ENCODE results near the gene RARRES1. TPM values are rescaled to one million over a fixed set of nuclear protein-coding genes. Genes with fewer than 3 reads are reported as not detected.

RARRES1 gene
- total RNA-seq, 1 donor from 2014 or later: 1.3 TPM

Other genes with a start within 250 kb of the RARRES1 start
- gene MLF1, start 161.3 kb downstream of the RARRES1 start, total RNA-seq: 0.25 TPM
- 42.9 TPM for gene GFM1, start 87.9 kb downstream of the RARRES1 start, total RNA-seq
- 0.68 TPM for gene LXN, start 59.8 kb downstream of the RARRES1 start, total RNA-seq
- 28.5 TPM for gene MFSD1, start 69.6 kb upstream of the RARRES1 start, total RNA-seq